ENCODE results near the gene SUGCT.
A peak's percentile ranks its signal among the peaks of the same experiment; 100 is the strongest.

SUGCT gene

DNA sequence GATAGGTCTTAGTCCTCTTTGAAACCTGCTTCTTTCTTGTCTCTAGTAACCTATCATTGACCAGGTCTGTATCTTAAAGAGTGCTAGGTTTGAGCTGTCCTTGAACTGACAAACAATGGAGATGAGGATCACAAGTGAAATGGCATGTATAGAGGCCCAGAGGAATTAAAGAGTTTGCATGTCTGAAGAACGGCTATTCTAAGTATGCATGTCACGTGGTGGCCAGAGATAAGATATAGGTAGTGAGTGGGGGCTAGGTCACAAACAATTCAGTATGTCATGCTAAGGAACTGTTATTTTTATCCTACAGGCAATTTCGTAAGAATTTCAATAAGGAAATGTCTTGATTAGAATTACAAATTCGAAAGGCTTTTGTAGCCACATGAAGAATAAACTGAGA, 95.3 kb downstream of the SUGCT start:
- Histone ChIP-seq H3K79me2 (ENCODE audit: low read length) (no peaks in the 10 kb centered on the region), H3F3A (ENCODE audit: insufficient read depth, low read length) (peaks cover 13% of the 10 kb centered on the region), H3K4me1 (ENCODE audit: low read length) (peaks cover 14% of the 10 kb centered on the region), H3K36me3 (replicated peaks; ENCODE audit: insufficient read depth, low read length) (no peaks in the 10 kb centered on the region), H3K9me2 (replicated peaks; ENCODE audit: insufficient read depth, low read length) (no peaks in the 10 kb centered on the region), H3K9ac (ENCODE audit: low read length) (no peak overlapping the region), H2AFZ (ENCODE audit: low read length) (no peak overlapping the region), H3K4me3 (ENCODE audit: low read length) (no peak overlapping the region), H3K27ac (ENCODE audit: low read length) (no peak overlapping the region), H4K20me1 (ENCODE audit: insufficient read depth, low read length) (no peaks in the 10 kb centered on the region), H3K27me3 (replicated peaks; ENCODE audit: insufficient read depth, low read length) (no peaks in the 10 kb centered on the region), H3K9me3 (replicated peaks; ENCODE audit: insufficient read depth, low read length) (no peaks in the 10 kb centered on the region), H3K4me2 (ENCODE audit: low read depth, low read length) (no peak overlapping the region)
- DNase-seq: no peak
- TF ChIP-seq EZH2 (optimal IDR thresholded peaks at IDR 0.05; ENCODE audit: low read depth, low read length) (no peak), EZH2phosphoT487 (IDR thresholded peaks at IDR 0.05; ENCODE audit: low read length) (no peak)
- TF ChIP-seq, protein P1, sequence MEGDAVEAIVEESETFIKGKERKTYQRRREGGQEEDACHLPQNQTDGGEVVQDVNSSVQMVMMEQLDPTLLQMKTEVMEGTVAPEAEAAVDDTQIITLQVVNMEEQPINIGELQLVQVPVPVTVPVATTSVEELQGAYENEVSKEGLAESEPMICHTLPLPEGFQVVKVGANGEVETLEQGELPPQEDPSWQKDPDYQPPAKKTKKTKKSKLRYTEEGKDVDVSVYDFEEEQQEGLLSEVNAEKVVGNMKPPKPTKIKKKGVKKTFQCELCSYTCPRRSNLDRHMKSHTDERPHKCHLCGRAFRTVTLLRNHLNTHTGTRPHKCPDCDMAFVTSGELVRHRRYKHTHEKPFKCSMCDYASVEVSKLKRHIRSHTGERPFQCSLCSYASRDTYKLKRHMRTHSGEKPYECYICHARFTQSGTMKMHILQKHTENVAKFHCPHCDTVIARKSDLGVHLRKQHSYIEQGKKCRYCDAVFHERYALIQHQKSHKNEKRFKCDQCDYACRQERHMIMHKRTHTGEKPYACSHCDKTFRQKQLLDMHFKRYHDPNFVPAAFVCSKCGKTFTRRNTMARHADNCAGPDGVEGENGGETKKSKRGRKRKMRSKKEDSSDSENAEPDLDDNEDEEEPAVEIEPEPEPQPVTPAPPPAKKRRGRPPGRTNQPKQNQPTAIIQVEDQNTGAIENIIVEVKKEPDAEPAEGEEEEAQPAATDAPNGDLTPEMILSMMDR (IDR thresholded peaks at IDR 0.05; ENCODE audit: low read length): no peak

DNA sequence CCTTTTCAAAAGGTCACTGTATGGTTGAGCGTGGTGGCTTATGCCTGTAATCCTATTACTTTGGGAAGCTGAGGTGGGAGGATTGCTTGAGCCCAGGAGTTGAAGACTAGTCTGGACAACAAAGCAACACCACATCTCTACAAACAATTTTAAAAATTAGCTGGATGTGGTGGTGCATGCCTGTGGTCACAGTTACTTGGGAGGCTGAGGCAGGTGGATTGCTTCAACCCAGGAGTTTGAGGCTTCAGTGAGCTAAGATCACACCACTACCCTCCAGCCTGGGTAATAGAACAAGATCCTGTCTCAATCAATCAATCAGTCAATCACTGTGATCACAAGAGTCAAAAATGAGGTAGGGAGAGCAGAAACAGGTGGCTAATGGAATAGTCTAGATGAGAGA, 97.0 kb downstream of the SUGCT start:
- Histone ChIP-seq H2AFZ (ENCODE audit: low read length) (no peak overlapping the region), H3K4me2 (ENCODE audit: low read depth, low read length) (no peak overlapping the region), H3F3A (ENCODE audit: insufficient read depth, low read length) (peaks cover 13% of the 10 kb centered on the region), H4K20me1 (ENCODE audit: insufficient read depth, low read length) (no peaks in the 10 kb centered on the region), H3K36me3 (replicated peaks; ENCODE audit: insufficient read depth, low read length) (no peaks in the 10 kb centered on the region), H3K9ac (ENCODE audit: low read length) (no peak overlapping the region), H3K4me1 (ENCODE audit: low read length) (peaks cover 14% of the 10 kb centered on the region), H3K27me3 (replicated peaks; ENCODE audit: insufficient read depth, low read length) (no peaks in the 10 kb centered on the region), H3K9me2 (replicated peaks; ENCODE audit: insufficient read depth, low read length) (no peaks in the 10 kb centered on the region), H3K4me3 (ENCODE audit: low read length) (no peak overlapping the region), H3K27ac (ENCODE audit: low read length) (no peak overlapping the region), H3K9me3 (replicated peaks; ENCODE audit: insufficient read depth, low read length) (no peaks in the 10 kb centered on the region), H3K79me2 (ENCODE audit: low read length) (no peaks in the 10 kb centered on the region)
- TF ChIP-seq EZH2 (optimal IDR thresholded peaks at IDR 0.05; ENCODE audit: low read depth, low read length) (no peak), EZH2phosphoT487 (IDR thresholded peaks at IDR 0.05; ENCODE audit: low read length) (no peak)
- TF ChIP-seq, protein P1 (IDR thresholded peaks at IDR 0.05; ENCODE audit: low read length): no peak
- no peak for DNase-seq

DNA sequence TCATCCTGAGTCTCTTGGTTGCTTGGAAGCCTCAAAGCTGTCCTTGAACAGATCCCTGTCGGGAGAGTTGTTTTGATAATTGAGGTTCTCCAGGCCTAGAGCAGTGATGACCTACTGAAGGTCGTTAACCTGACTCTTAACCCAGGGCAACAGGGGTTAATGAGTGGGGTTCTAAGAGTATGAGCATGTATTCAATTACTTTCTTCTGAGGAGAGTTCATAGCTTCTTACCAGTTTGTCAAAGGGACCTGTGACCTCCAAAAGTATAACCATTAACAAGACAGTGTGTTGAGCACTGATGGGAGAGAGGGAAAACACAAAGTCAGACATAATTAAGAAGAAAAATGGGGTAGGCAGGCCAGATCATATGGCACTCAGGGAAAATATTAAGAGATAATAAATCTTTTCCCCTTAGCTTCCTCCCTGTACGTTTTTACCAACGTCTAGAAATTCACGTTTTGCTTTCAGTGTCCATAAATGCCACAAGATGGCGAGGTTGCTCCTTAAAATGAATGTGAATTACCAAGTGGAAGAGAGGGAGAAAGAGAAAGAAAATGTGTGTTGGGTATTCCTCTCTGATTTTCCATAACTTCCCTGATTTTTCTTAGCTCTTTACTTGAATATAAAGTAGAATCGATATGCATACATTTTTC, 97.6 kb downstream of the SUGCT start:
- Histone ChIP-seq H3K36me3 (replicated peaks; ENCODE audit: insufficient read depth, low read length) (no peaks in the 10 kb centered on the region), H3K9me2 (replicated peaks; ENCODE audit: insufficient read depth, low read length) (no peaks in the 10 kb centered on the region), H3K9me3 (replicated peaks; ENCODE audit: insufficient read depth, low read length) (no peaks in the 10 kb centered on the region), H3K9ac (ENCODE audit: low read length) (no peak overlapping the region), H3F3A (ENCODE audit: insufficient read depth, low read length) (peaks cover 13% of the 10 kb centered on the region), H3K4me3 (ENCODE audit: low read length) (no peak overlapping the region), H2AFZ (ENCODE audit: low read length) (0 out of 2 replicates have a peak overlapping the region, but pooled peaks have one; percentile 35), H3K4me1 (ENCODE audit: low read length) (peaks cover 14% of the 10 kb centered on the region), H3K27ac (ENCODE audit: low read length) (no peak overlapping the region), H4K20me1 (ENCODE audit: insufficient read depth, low read length) (no peaks in the 10 kb centered on the region), H3K27me3 (replicated peaks; ENCODE audit: insufficient read depth, low read length) (no peaks in the 10 kb centered on the region), H3K4me2 (ENCODE audit: low read depth, low read length) (no peak overlapping the region), H3K79me2 (ENCODE audit: low read length) (no peaks in the 10 kb centered on the region)
- no peak for TF ChIP-seq EZH2 (optimal IDR thresholded peaks at IDR 0.05; ENCODE audit: low read depth, low read length)
- TF ChIP-seq, protein P1 (IDR thresholded peaks at IDR 0.05; ENCODE audit: low read length): peak; percentile 72
- no peak for TF ChIP-seq EZH2phosphoT487 (IDR thresholded peaks at IDR 0.05; ENCODE audit: low read length)
- peak; percentile 73 for DNase-seq
